CD4-positive, alpha-beta T cell (primary cell): Measurements from ENCODE around the gene HES1. TPM values are rescaled to one million over a fixed set of nuclear protein-coding genes. Genes with fewer than 3 reads are reported as not detected.

ENCODE experiments used
- ATAC-seq: fragments of 200-7000 bp; cut with Tn5 transposase; one replicate; pipeline ENCODE4 v1.10.0; 2022; ENCODE audit warnings: mild to moderate bottlenecking; ENCODE audit not compliant: poor library complexity
- CTCF ChIA-PET: fragments of 350-600 bp; sonication (Branson Sonifier 250); formaldehyde crosslinking; loops from one replicate; lab custom pipeline; 2021; ENCODE audit warnings: antibody characterized with exemption, inconsistent platforms; lab: Charles Lee
- POLR2A ChIA-PET: fragments of 350-600 bp; sonication (Branson Sonifier 250); formaldehyde crosslinking; loops from one replicate; lab custom pipeline; 2021; ENCODE audit warnings: antibody characterized with exemption, inconsistent platforms; lab: Charles Lee
- DNase-seq, 14 experiments: peaks; one replicate each; pipeline ENCODE4 v3.0.0-alpha.2; 2013 to 2020; ENCODE audit warnings: mixed read lengths in 2 of 14
- H3K27ac ChIP-seq, 2 donors: one replicate each; pipeline versions ENCODE4 v1.5.1 to v1.7.0; 2013; ENCODE audit warnings: low read length in 2 of 2, low read depth in 1 of 2, mild to moderate bottlenecking in 1 of 2
- H3K27me3 ChIP-seq, 2 experiments: 1 replicate in 1 of 2; 2 replicates in 1 of 2; pipeline versions ENCODE4 v1.6.1 to v1.7.0; 2013; ENCODE audit warnings: low read length in 2 of 2, control low read depth in 1 of 2, mild to moderate bottlenecking in 1 of 2, moderate library complexity in 1 of 2; ENCODE audit not compliant: insufficient read depth in 2 of 2, control insufficient read depth in 1 of 2
- H3K36me3 ChIP-seq: one replicate; pipeline ENCODE4 v1.6.1; 2013; ENCODE audit warnings: low read length, control low read depth; ENCODE audit not compliant: insufficient read depth
- H3K4me1 ChIP-seq: one replicate; pipeline ENCODE4 v1.6.1; 2013; ENCODE audit warnings: low read length, control low read depth; ENCODE audit not compliant: insufficient read depth
- H3K4me3 ChIP-seq: one replicate; pipeline ENCODE4 v1.5.1; 2013; ENCODE audit warnings: mild to moderate bottlenecking, low read length, moderate library complexity
- H3K9me3 ChIP-seq, 2 experiments: 1 replicate in 1 of 2; 2 replicates in 1 of 2; pipeline versions ENCODE4 v1.6.1 to v1.7.0; 2013; ENCODE audit warnings: low read length in 2 of 2, mild to moderate bottlenecking in 2 of 2, control low read depth in 1 of 2, moderate library complexity in 1 of 2; ENCODE audit not compliant: control insufficient read depth in 1 of 2, insufficient read depth in 1 of 2
- H3K27ac Mint-ChIP-seq: one replicate; pipeline ENCODE4 v1.8.0; 2020; ENCODE audit warnings: mixed read lengths
- H3K27me3 Mint-ChIP-seq: one replicate; pipeline ENCODE4 v1.8.0; 2021; ENCODE audit warnings: mixed read lengths
- H3K36me3 Mint-ChIP-seq: one replicate; pipeline ENCODE4 v1.8.0; 2021; ENCODE audit warnings: low read depth, mixed read lengths
- H3K4me1 Mint-ChIP-seq: one replicate; pipeline ENCODE4 v1.8.0; 2021; ENCODE audit warnings: low read depth, mixed read lengths
- H3K4me3 Mint-ChIP-seq: one replicate; pipeline ENCODE4 v1.8.0; 2020; ENCODE audit warnings: mild to moderate bottlenecking, mixed read lengths
- H3K9me3 Mint-ChIP-seq: one replicate; pipeline ENCODE4 v1.8.0; 2020; ENCODE audit warnings: mixed read lengths
- CTCF ChIP-seq: fragments of 200-600 bp; IDR thresholded peaks from one replicate; pipeline ENCODE4 v1.8.0; 2022; ENCODE audit warnings: antibody characterized with exemption, mild to moderate bottlenecking
- intact Hi-C, 2 experiments: fragments of 100-400 bp; cut with DNase I in 1 of 2; cut with micrococcal nuclease in 1 of 2; formaldehyde crosslinking; loops; one replicate each; pipeline versions ENCODE4 v1.15.1 to v1.9.0; 2023 to 2025; cut with DNase I, micrococcal nuclease
- total RNA-seq, 174 experiments: library from RNA in 2 of 174; stranded (reverse) in 2 of 174; gene quantifications; one replicate each; pipeline ENCODE4 v1.2.3 and lab custom pipeline; 2021 to 2026

Gene HES1
- total RNA-seq, 2 experiments from 2014 or later = 0.89 to 1.5 TPM

GRCh38 chr3:194154346-194154745 lies 18.4 kb downstream of the HES1 start:
- ChIA-PET CTCF (no interaction called here), POLR2A (no interaction called here)
- H3K9me3 ChIP-seq = peaks cover 0 to 6% of the 10 kb centered on the region in 2 experiments
- H3K36me3 ChIP-seq = no peaks in the 10 kb centered on the region
- H3K4me3 Mint-ChIP-seq = no peak overlapping the region
- H3K27ac Mint-ChIP-seq = no peak overlapping the region
- no peaks in the 10 kb centered on the region for H3K36me3 Mint-ChIP-seq
- H3K27me3 Mint-ChIP-seq = peaks cover 20% of the 10 kb centered on the region
- H3K4me3 ChIP-seq = no peak overlapping the region
- peaks cover 1% of the 10 kb centered on the region for H3K9me3 Mint-ChIP-seq
- H3K27me3 ChIP-seq = peaks cover 4 to 11% of the 10 kb centered on the region in 2 experiments
- TF ChIP-seq CTCF = no peak
- DNase-seq = no peak
- intact Hi-C loops = no loop called here
- H3K4me1 ChIP-seq = no peaks in the 10 kb centered on the region
- no peak for ATAC-seq
- no peaks in the 10 kb centered on the region for H3K4me1 Mint-ChIP-seq
- H3K27ac ChIP-seq = no peak overlapping the region

GRCh38 chr3:194156095-194156494 lies 20.1 kb downstream of the HES1 start:
- H3K9me3 ChIP-seq = peaks cover 0 to 6% of the 10 kb centered on the region in 2 experiments
- H3K27ac ChIP-seq = no peak overlapping the region
- POLR2A ChIA-PET = no interaction called here
- no peak overlapping the region for H3K4me3 ChIP-seq
- peaks cover 20% of the 10 kb centered on the region for H3K27me3 Mint-ChIP-seq
- no peaks in the 10 kb centered on the region for H3K36me3 Mint-ChIP-seq
- no peak for DNase-seq
- no peak for TF ChIP-seq CTCF
- no peaks in the 10 kb centered on the region for H3K4me1 Mint-ChIP-seq
- peaks cover 1% of the 10 kb centered on the region for H3K9me3 Mint-ChIP-seq
- H3K27ac Mint-ChIP-seq = no peak overlapping the region
- peaks cover 4 to 11% of the 10 kb centered on the region in 2 experiments for H3K27me3 ChIP-seq
- H3K4me1 ChIP-seq = no peaks in the 10 kb centered on the region
- intact Hi-C loops = no loop called here
- no peak for ATAC-seq
- H3K4me3 Mint-ChIP-seq = no peak overlapping the region
- no peaks in the 10 kb centered on the region for H3K36me3 ChIP-seq
- CTCF ChIA-PET = no interaction called here

- Mint-ChIP-seq H3K4me3 (no peak overlapping the region), H3K27me3 (peaks cover 28% of the 10 kb centered on the region), H3K36me3 (no peaks in the 10 kb centered on the region), H3K27ac (no peak overlapping the region), H3K9me3 (peaks cover 1% of the 10 kb centered on the region), H3K4me1 (no peaks in the 10 kb centered on the region)
- H3K4me1 ChIP-seq = no peaks in the 10 kb centered on the region
- H3K4me3 ChIP-seq = no peak overlapping the region
- POLR2A ChIA-PET = no interaction called here
- no peak overlapping the region for H3K27ac ChIP-seq
- H3K36me3 ChIP-seq = no peaks in the 10 kb centered on the region
- TF ChIP-seq CTCF = no peak
- peaks cover 0 to 6% of the 10 kb centered on the region in 2 experiments for H3K9me3 ChIP-seq
- no peak for ATAC-seq
- intact Hi-C loops = no loop called here
- CTCF ChIA-PET = no interaction called here
- no peak for DNase-seq
- peaks cover 4 to 7% of the 10 kb centered on the region in 2 experiments for H3K27me3 ChIP-seq
Measured at GRCh38 chr3:194158942-194159439, 23.0 kb downstream of the HES1 start.
